ENCODE results near the gene STK17B. TPM values are rescaled to one million over a fixed set of nuclear protein-coding genes. Genes with fewer than 3 reads are reported as not detected.

STK17B gene
- total RNA-seq, 4 donors from 2014 or later = 3.6 to 21.1 (median 11.9) TPM

DNA sequence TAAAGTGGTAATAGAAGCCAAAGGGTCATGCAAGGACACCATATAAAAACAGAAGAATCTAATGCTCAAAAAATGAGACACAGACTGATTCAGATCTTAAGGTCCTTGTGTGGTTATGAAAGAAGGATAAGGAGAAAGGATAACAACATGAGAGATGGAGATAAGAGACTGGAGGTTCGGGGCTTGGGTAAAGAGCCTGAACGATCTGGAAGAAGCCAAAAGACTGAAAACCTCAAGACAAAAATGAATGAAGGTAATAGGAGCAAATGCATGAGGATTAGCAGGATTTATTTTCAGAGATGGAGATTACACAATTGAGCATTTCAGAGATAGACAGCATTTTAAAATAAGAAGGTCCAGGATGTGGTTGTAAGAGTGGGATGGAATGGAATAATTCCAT is 26.1 kb downstream of the STK17B start:
- WGBS, 2 donors (ENCODE audit: low coverage in 1 of 2) = 80 to 93% methylated on average over 2 of the region's 2 CpGs
- Histone ChIP-seq H3K4me1 (no peaks in the 10 kb centered on the region), H3K36me3 (peaks cover 0 to 7% of the 10 kb centered on the region in 2 donors), H3K9me3 (no peaks in the 10 kb centered on the region), H3K27me3 (no peaks in the 10 kb centered on the region), H3K27ac (no peak overlapping the region), H3K4me3 (no peak overlapping the region)
- no peak for ATAC-seq
- TF ChIP-seq CTCF (IDR thresholded peaks at IDR 0.05) = no peak
- TF ChIP-seq POLR2AphosphoS5 (IDR thresholded peaks at IDR 0.05) = no peak
- TF ChIP-seq EP300 (IDR thresholded peaks at IDR 0.05) = no peak
- TF ChIP-seq POLR2A (IDR thresholded peaks at IDR 0.05) = no peak

DNA sequence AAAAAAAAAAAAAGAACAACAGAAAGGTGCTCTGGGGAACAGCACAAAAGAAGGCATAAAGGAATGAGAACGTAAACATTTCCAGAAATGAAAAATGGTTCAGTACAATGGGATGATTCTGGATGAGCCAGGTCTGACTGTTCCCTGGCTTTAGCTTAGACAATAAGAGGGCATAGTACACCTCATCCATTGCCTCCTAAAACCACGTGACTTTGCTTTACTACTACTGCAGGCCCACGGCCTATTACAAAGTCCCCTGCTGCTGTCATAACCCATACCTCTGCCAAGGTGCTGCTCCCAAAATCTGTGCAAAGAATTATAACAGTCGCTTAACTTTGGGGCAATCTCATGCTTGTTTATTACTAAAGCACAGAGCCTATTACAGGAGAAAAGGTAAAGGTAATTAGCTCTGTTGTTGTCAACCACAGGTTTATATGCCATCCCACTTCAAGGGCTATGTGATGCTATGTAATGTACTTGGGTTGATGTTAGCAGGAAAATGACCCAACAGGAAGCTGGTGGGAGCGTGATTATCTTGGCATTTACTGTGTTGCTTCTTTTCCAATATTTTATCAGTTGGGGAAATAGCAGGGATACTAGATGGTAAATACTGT is 26.8 kb downstream of the STK17B start:
- H3K4me3 ChIP-seq = no peak overlapping the region

DNA sequence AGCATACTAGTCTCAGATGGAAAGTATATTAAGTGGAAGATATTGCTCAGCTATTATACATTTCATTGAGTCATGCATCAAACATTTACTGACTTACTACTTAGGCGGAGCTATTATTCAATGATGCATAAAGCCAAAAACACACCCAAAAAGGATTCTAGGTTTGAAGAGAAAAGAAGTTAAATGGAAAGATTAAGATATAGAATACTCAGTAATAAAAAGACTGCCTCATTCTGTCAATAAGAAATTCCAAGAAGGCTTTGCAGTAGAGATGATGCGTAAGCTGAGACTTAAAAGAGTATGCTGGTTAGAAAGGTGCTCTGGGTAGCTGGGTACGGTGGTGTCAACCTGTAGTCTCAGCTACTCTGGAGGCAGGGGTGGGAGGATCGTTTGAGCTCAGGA is 27.6 kb downstream of the STK17B start:
- no peak for ATAC-seq
- Histone ChIP-seq H3K36me3 (peaks cover 0 to 21% of the 10 kb centered on the region in 2 donors), H3K27me3 (no peaks in the 10 kb centered on the region), H3K27ac (no peak overlapping the region), H3K4me3 (no peak overlapping the region), H3K4me1 (no peaks in the 10 kb centered on the region), H3K9me3 (no peaks in the 10 kb centered on the region)
- no peak for TF ChIP-seq CTCF (IDR thresholded peaks at IDR 0.05)
- TF ChIP-seq EP300 (IDR thresholded peaks at IDR 0.05) = no peak
- TF ChIP-seq POLR2AphosphoS5 (IDR thresholded peaks at IDR 0.05) = no peak
- TF ChIP-seq POLR2A (IDR thresholded peaks at IDR 0.05) = no peak
- WGBS, 2 donors (ENCODE audit: low coverage in 1 of 2) = 91 to 92% methylated on average over 3 to 4 of the region's 4 CpGs

More for the DNA sequence above, 26.8 kb downstream of the STK17B start:
- no peak for ATAC-seq
- H3K27ac ChIP-seq = no peak overlapping the region
- peaks cover 0 to 14% of the 10 kb centered on the region in 2 donors for H3K36me3 ChIP-seq
- no peaks in the 10 kb centered on the region for H3K4me1 ChIP-seq
- H3K27me3 ChIP-seq = no peaks in the 10 kb centered on the region
- WGBS, 2 donors (ENCODE audit: low coverage in 1 of 2) = 83 to 92% methylated on average over 1 to 4 of the region's 5 CpGs
- H3K9me3 ChIP-seq = no peaks in the 10 kb centered on the region
- TF ChIP-seq EP300 (IDR thresholded peaks at IDR 0.05) (no peak), CTCF (IDR thresholded peaks at IDR 0.05) (no peak)

GRCh38 chr2:196142825-196143224 is 28.6 kb downstream of the STK17B start:
- Histone ChIP-seq H3K4me1 (no peaks in the 10 kb centered on the region), H3K4me3 (no peak overlapping the region), H3K36me3 (peaks cover 0 to 30% of the 10 kb centered on the region in 2 donors), H3K27me3 (no peaks in the 10 kb centered on the region), H3K27ac (no peak overlapping the region), H3K9me3 (no peaks in the 10 kb centered on the region)
- no peak for ATAC-seq
- no peak for TF ChIP-seq POLR2A (IDR thresholded peaks at IDR 0.05)
- TF ChIP-seq POLR2AphosphoS5 (IDR thresholded peaks at IDR 0.05) = no peak
- TF ChIP-seq CTCF (IDR thresholded peaks at IDR 0.05) = no peak
- TF ChIP-seq EP300 (IDR thresholded peaks at IDR 0.05) = no peak
- WGBS, 2 donors (ENCODE audit: low coverage in 1 of 2) = 43 to 50% methylated on average over 1 of the region's 1 CpG

GRCh38 chr2:196140213-196140612 is 31.2 kb downstream of the STK17B start:
- H3K27me3 ChIP-seq = no peaks in the 10 kb centered on the region
- no peak for TF ChIP-seq POLR2AphosphoS5 (IDR thresholded peaks at IDR 0.05)
- no peak overlapping the region for H3K4me3 ChIP-seq
- H3K9me3 ChIP-seq = no peaks in the 10 kb centered on the region
- no peaks in the 10 kb centered on the region for H3K4me1 ChIP-seq
- H3K36me3 ChIP-seq = peaks cover 0 to 44% of the 10 kb centered on the region in 2 donors
- ATAC-seq = no peak
- no peak overlapping the region for H3K27ac ChIP-seq

Measured in gastroesophageal sphincter (tissue), 4 donors.